ENCODE measurements around the gene C3. TPM values are rescaled to one million over a fixed set of nuclear protein-coding genes. Genes with fewer than 3 reads are reported as not detected.
A peak's percentile ranks its signal among the peaks of the same experiment; 100 is the strongest.

C3 gene
- total RNA-seq, 1 experiment from 2014 or later: 7.0 TPM

GRCh38 chr19:6736169-6736916 lies 15.9 kb upstream of the C3 start:
- RAD21 ChIA-PET (ENCODE audit: low non-redundant PET in 1 of 2, low total read pairs in 2 of 2, uncharacterized antibody in 2 of 2, unreplicated experiment in 2 of 2): interaction anchor here in 1 of 2 experiments (1.2 kb wide), 1 partner anchor 127 kb away, joined by 5 read pairs; no protein-coding TSS in a partner anchor
- intact Hi-C loops (cut with micrococcal nuclease): loop anchor here (1.0 to 5.0 kb wide), 2 partner anchors 219 to 364 kb away; partner anchors contain the start of gene ALKBH7
- TF ChIP-seq POLR2A (IDR thresholded peaks at IDR 0.05; ENCODE audit: borderline replicate concordance, extremely low read depth, insufficient read depth, insufficient read length): peak; percentile 39
- TF ChIP-seq TCF7L2 (IDR thresholded peaks at IDR 0.05; ENCODE audit: borderline replicate concordance, extremely low read depth, insufficient read depth, insufficient read length): peak; percentile 9
- no peak for TF ChIP-seq RAD21 (IDR thresholded peaks at IDR 0.05; ENCODE audit: low read depth)
- peak in 2 of 3 experiments; percentile 58 to 72; a peak in 4 of 6 replicates for TF ChIP-seq CTCF (IDR thresholded peaks at IDR 0.05 in 2 of 3, conservative IDR thresholded peaks at IDR 0.05 in 1 of 3; ENCODE audit: borderline replicate concordance in 1 of 3, insufficient read depth in 1 of 3, low read depth in 2 of 3, low read length in 2 of 3)
- TF ChIP-seq EZH2 (IDR thresholded peaks at IDR 0.05): no peak
- TF ChIP-seq POLR2AphosphoS5 (IDR thresholded peaks at IDR 0.05; ENCODE audit: low read depth, low read length): peak; percentile 81
- no peak for TF ChIP-seq ZBTB33 (IDR thresholded peaks at IDR 0.05; ENCODE audit: extremely low read depth, insufficient replicate concordance, low read length)
- no peak for TF ChIP-seq ZNF274 (IDR thresholded peaks at IDR 0.05; ENCODE audit: low read depth, low read length)
- TF ChIP-seq JUND (IDR thresholded peaks at IDR 0.05): no peak
- no peak for TF ChIP-seq SIN3A (IDR thresholded peaks at IDR 0.05; ENCODE audit: low read depth)
- no peak for TF ChIP-seq FOSL1 (IDR thresholded peaks at IDR 0.05; ENCODE audit: low read depth)
- no peak for TF ChIP-seq ELF1 (IDR thresholded peaks at IDR 0.05; ENCODE audit: borderline replicate concordance, low read depth)
- TF ChIP-seq YY1 (IDR thresholded peaks at IDR 0.05; ENCODE audit: extremely low read depth, insufficient replicate concordance, low read depth, low read length): no peak
- no peak for TF ChIP-seq SP1 (IDR thresholded peaks at IDR 0.05; ENCODE audit: low read depth)
- TF ChIP-seq EGR1 (IDR thresholded peaks at IDR 0.05; ENCODE audit: low read depth): no peak
- TF ChIP-seq CBX3 (IDR thresholded peaks at IDR 0.05; ENCODE audit: low read depth): no peak
- TF ChIP-seq SRF (IDR thresholded peaks at IDR 0.05; ENCODE audit: low read depth): no peak
- TF ChIP-seq CEBPB (IDR thresholded peaks at IDR 0.05; ENCODE audit: low read depth): no peak
- no peak for TF ChIP-seq ZFX (IDR thresholded peaks at IDR 0.05)
- TF ChIP-seq MAX (IDR thresholded peaks at IDR 0.05): no peak
- no peak for TF ChIP-seq ATF3 (IDR thresholded peaks at IDR 0.05)
- no peak for TF ChIP-seq EZH2phosphoT487 (IDR thresholded peaks at IDR 0.05; ENCODE audit: borderline replicate concordance)

More at GRCh38 chr19:6736169-6736916, 15.9 kb upstream of the C3 start:
- Histone ChIP-seq H3K9me2 (ENCODE audit: insufficient read depth) (no peaks in the 10 kb centered on the region), H3K4me3 (replicated peaks in 1 of 2; ENCODE audit: low read depth in 1 of 2, low read length in 2 of 2) (peak overlapping the region; percentile 99), H2AFZ (ENCODE audit: low read depth, low read length, poor library complexity, severe bottlenecking) (no peak overlapping the region), H3K27me3 (ENCODE audit: insufficient read depth, low read length) (no peaks in the 10 kb centered on the region), H3K36me3 (ENCODE audit: control insufficient read depth in 1 of 2, insufficient read depth in 2 of 2, low read length in 2 of 2) (peaks cover 1 to 3% of the 10 kb centered on the region in 2 experiments), H3K9ac (ENCODE audit: low read length) (peak overlapping the region; percentile 86), H3K9me3 (ENCODE audit: control insufficient read depth in 1 of 2, insufficient read depth in 1 of 2, low read depth in 1 of 2, low read length in 2 of 2) (no peaks in the 10 kb centered on the region), H3K4me2 (ENCODE audit: low read length) (peak overlapping the region; percentile 95), H4K20me1 (ENCODE audit: insufficient read depth) (no peaks in the 10 kb centered on the region), H3K79me2 (ENCODE audit: insufficient read depth, low read length) (peaks cover 34% of the 10 kb centered on the region), H3K27ac (ENCODE audit: low read depth, low read length) (peak overlapping the region; percentile 87), H3K4me1 (ENCODE audit: control insufficient read depth in 1 of 2, insufficient read depth in 2 of 2, low read length in 2 of 2) (peaks cover 26 to 33% of the 10 kb centered on the region in 2 experiments)
- TSS peak; percentile 61 for BruUV-seq (replicated peaks)
- POLR2A ChIA-PET: interaction anchor here (0.7 to 3.1 kb wide), 5 partner anchors 12 to 259 kb away, joined by 3 to 10 read pairs (median 3); partner anchors contain the start of gene SH2D3A
- peak; percentile 81 for DNase-seq (ENCODE audit: low read depth, low spot score)
- peak; percentile 28 for ATAC-seq
- CTCF ChIA-PET: interaction anchor here (1.0 to 3.9 kb wide), 3 partner anchors 55 to 219 kb away, joined by 3 to 91 read pairs (median 4); no protein-coding TSS in a partner anchor
